Progenitor cell of endocrine pancreas (in vitro differentiated cells): Measurements from ENCODE around the gene TTC33. TPM values are rescaled to one million over a fixed set of nuclear protein-coding genes. Genes with fewer than 3 reads are reported as not detected.
A peak's percentile ranks its signal among the peaks of the same experiment; 100 is the strongest.
"Not testable (repeated sequence)": the region's sequence is repeated elsewhere in the genome, so short reads cannot be mapped to it uniquely, and the experiment has no call there.

Source experiments
- DNase-seq: peaks from one replicate; pipeline ENCODE4 v3.0.0; 2021; ENCODE audit warnings: low spot score; ENCODE audit not compliant: unreplicated experiment
- H3K27ac Mint-ChIP-seq: 2 replicates; pipeline ENCODE4 v1.8.0; 2021; ENCODE audit warnings: mild to moderate bottlenecking, moderate library complexity, mixed read lengths
- H3K27me3 Mint-ChIP-seq: 2 replicates; pipeline ENCODE4 v1.8.0; 2021; ENCODE audit warnings: mixed read lengths
- H3K36me3 Mint-ChIP-seq: 2 replicates; pipeline ENCODE4 v1.8.0; 2022; ENCODE audit warnings: mixed read lengths; ENCODE audit not compliant: insufficient read depth
- H3K4me1 Mint-ChIP-seq: 2 replicates; pipeline ENCODE4 v1.8.0; 2021; ENCODE audit warnings: low read depth, mixed read lengths
- H3K4me3 Mint-ChIP-seq: 2 replicates; pipeline ENCODE4 v1.8.0; 2021; ENCODE audit warnings: low read depth, mild to moderate bottlenecking, moderate library complexity, mixed read lengths
- H3K9me3 Mint-ChIP-seq: 2 replicates; pipeline ENCODE4 v1.8.0; 2021; ENCODE audit warnings: low read depth, mixed read lengths
- CTCF ChIP-seq: fragments of 200-600 bp; sonication (generic); IDR thresholded peaks from one replicate; pipeline ENCODE4 v1.5.0; 2021; ENCODE audit warnings: antibody characterized with exemption, mild to moderate bottlenecking; ENCODE audit not compliant: unreplicated experiment
- total RNA-seq: library from RNA; stranded (reverse); gene quantifications from 2 replicates; pipeline ENCODE4 v1.2.1, GENCODE V29; 2021

Gene TTC33
- total RNA-seq, 1 donor from 2014 or later, result 25.4 TPM

DNA sequence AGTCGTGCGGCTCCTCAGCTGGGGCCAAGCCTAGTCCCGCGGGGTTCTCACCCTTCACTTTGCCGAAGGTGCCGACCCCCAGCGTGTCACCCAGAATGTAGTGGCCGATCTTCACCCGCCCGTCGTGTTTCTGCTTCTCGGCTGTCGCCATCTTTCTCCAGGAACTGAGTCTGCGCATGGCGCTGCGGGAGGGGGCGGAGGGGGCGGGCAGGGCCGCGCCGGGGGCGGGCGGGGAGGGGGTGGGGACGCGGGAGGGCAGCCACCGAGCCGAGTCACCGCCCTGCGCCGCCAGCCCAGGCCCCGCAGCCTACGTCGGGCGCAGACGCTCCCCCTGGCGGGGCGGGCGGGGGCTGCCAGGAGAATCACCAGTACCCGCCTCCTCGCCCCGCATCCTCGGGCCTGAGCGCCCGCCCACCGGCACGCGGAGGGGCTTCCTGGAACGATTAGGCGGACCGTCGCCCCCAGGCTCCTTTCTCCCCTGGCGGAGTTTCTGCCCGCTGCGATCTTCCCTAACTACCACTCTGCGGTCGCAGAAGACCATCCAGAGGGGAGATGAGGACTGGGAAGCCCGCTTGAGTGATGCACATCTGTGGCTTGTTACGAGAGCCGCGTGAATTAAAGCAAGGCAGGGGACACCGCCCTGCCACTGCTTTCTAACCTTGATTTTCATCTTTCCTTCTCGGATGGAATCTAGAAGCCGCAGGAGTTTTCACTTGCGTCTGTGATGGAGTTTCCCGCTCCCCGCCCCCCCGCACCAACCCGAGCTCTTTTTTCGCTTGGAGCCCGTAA, 42.4 kb upstream of the TTC33 start, which contains the start of gene PRKAA1:
Gene PRKAA1, minus strand, starts transcription at position 363 of the 789 bp plus-strand sequence. Its CDS starts 185 bp downstream, at position 178.
- H3K4me1 Mint-ChIP-seq, result peaks cover 25% of the 10 kb centered on the region
- no peaks in the 10 kb centered on the region for H3K27me3 Mint-ChIP-seq
- H3K27ac Mint-ChIP-seq, result peak within 1 kb of the TSS; percentile 98
- peak; percentile 74 for TF ChIP-seq CTCF
- H3K9me3 Mint-ChIP-seq, result no peaks in the 10 kb centered on the region
- DNase-seq, result peak; percentile 92
- peaks cover 9% of the 10 kb centered on the region for H3K36me3 Mint-ChIP-seq
- H3K4me3 Mint-ChIP-seq, result peak within 1 kb of the TSS; percentile 91

DNA sequence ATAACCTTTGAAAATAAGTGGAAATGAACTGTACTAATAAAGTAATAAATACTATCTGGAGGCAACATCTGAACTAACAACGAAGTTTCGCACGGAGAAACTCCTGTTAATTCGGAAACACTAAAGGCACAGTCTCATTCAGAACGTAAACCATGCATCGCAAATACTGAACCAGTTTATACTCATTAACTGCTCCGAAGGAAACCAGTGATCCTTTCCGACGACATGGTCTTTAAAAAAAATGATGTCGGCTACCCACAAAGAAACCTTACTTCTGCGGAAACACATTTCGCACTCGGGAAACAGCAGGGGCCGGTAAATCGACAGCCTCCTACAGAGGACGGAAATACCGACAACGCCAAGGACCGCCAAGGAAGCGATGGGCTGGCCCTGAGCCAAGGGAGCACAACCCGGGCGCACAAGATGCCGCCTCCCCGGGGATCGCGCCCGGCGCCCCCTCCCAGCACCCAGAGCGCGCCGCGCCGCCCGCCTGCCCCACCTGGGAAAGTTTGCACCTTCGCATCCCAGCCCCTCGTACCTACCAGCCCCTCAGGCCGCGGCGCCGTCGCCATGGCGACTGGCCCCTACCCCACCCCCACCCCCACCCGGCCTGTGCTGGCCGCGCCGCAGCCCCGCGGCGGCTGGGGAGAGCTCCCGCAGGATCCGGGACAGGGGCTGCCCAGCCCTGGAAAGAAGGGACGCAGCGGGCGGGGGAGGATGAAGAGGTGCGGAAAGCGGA, 41.7 kb upstream of the TTC33 start:
- H3K4me1 Mint-ChIP-seq, result peaks cover 25% of the 10 kb centered on the region

GRCh38 chr5:40796487-40796889, 40.7 kb upstream of the TTC33 start:
- TF ChIP-seq CTCF, result no peak
- H3K4me3 Mint-ChIP-seq, result peak overlapping the region; percentile 91
- H3K27me3 Mint-ChIP-seq, result no peaks in the 10 kb centered on the region
- peaks cover 27% of the 10 kb centered on the region for H3K4me1 Mint-ChIP-seq
- peaks cover 9% of the 10 kb centered on the region for H3K36me3 Mint-ChIP-seq
- H3K9me3 Mint-ChIP-seq, result no peaks in the 10 kb centered on the region
- no peak for DNase-seq
- H3K27ac Mint-ChIP-seq, result no peak overlapping the region

More for the DNA sequence above, 41.7 kb upstream of the TTC33 start:
- H3K4me3 Mint-ChIP-seq, result peak overlapping the region; percentile 91
- peaks cover 9% of the 10 kb centered on the region for H3K36me3 Mint-ChIP-seq
- H3K9me3 Mint-ChIP-seq, result no peaks in the 10 kb centered on the region
- H3K27me3 Mint-ChIP-seq, result no peaks in the 10 kb centered on the region
- no peak for TF ChIP-seq CTCF
- peak overlapping the region; percentile 98 for H3K27ac Mint-ChIP-seq
- DNase-seq, result peak; percentile 67

DNA sequence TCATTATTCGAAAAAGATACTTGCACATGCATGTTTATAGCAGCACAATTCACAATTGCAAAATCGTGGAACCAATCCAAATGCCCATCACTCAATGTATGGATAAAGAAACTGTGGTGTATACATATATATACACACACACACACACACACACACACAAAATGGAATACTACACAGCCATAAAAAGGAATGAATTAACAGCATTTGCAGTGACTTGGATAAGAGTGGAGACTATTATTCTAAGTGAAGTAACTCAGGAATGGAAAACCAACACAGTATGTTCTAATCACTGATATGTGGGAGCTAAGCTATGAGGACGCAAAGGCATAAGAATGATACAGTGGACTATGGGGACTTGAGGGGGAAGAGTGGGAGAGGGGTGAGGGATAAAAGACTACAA, 39.1 kb upstream of the TTC33 start:
- not testable (repeated sequence) for H3K4me3 Mint-ChIP-seq

GRCh38 chr5:40794340-40794739, 38.6 kb upstream of the TTC33 start:
- DNase-seq, H3K4me3 Mint-ChIP-seq, H3K27ac Mint-ChIP-seq, H3K9me3 Mint-ChIP-seq, H3K36me3 Mint-ChIP-seq, H3K27me3 Mint-ChIP-seq: not testable (repeated sequence)
- H3K4me1 Mint-ChIP-seq, result peaks cover 34% of the 10 kb centered on the region

More for the DNA sequence above, 39.1 kb upstream of the TTC33 start:
- DNase-seq, H3K27me3 Mint-ChIP-seq, H3K9me3 Mint-ChIP-seq, H3K36me3 Mint-ChIP-seq: not testable (repeated sequence)
- H3K27ac Mint-ChIP-seq, result peak overlapping the region; percentile 81
- H3K4me1 Mint-ChIP-seq, result peaks cover 34% of the 10 kb centered on the region

DNA sequence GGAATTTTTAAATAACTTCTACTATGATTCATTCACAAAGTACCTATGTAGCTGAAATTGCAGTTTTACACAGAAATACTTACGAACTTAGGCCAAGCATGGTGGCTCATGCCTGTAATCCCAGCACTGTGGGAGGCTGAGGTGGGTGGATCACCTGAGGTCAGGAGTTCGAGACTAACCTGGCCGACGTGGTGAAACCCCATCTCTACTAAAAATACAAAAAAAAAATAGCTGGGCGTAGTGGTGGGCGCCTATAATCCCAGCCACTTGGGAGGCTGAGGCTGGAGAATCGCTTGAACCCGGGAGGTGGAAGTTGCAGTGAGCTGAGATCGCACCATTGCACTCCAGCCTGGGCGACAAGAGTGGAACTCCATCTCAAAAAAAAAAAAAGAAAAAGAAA, 36.9 kb upstream of the TTC33 start:
- H3K9me3 Mint-ChIP-seq, H3K27ac Mint-ChIP-seq, H3K4me3 Mint-ChIP-seq, DNase-seq, H3K27me3 Mint-ChIP-seq: not testable (repeated sequence)
- Mint-ChIP-seq H3K4me1 (peaks cover 29% of the 10 kb centered on the region), H3K36me3 (peaks cover 23% of the 10 kb centered on the region)
